SK-N-MC (cell line): ENCODE results near the gene PPM1A.

Source experiments
- EZH2 ChIP-seq: fragments of 200-600 bp; sonication (generic); IDR thresholded peaks from one replicate; pipeline ENCODE4 v1.6.1; 2017; ENCODE audit warnings: antibody characterized with exemption
- FOXP2 ChIP-seq: optimal IDR thresholded peaks from 2 replicates; pipeline ENCODE3; 2011; ENCODE audit warnings: mild to moderate bottlenecking, moderate library complexity; ENCODE audit not compliant: insufficient read depth; ENCODE audit errors: extremely low read length, control extremely low read depth
- POLR2AphosphoS5 ChIP-seq: IDR thresholded peaks from 2 replicates; pipeline ENCODE4 v1.6.1; 2012; ENCODE audit warnings: mild to moderate bottlenecking, low read depth, low read length, borderline replicate concordance

GRCh38 chr14:60222820-60223219 lies 26.2 kb upstream of the PPM1A start:
- no peak for TF ChIP-seq POLR2AphosphoS5
- TF ChIP-seq EZH2 = no peak
- no peak for TF ChIP-seq FOXP2
